Breast epithelium (tissue), 4 donors: Measurements from ENCODE around the gene SEMA4D. TPM values are rescaled to one million over a fixed set of nuclear protein-coding genes. Genes with fewer than 3 reads are reported as not detected.

Experiments used
- DNase-seq, 2 donors: peaks; one replicate each; pipeline ENCODE4 v3.0.0-alpha.2; 2019; ENCODE audit warnings: low spot score in 2 of 2
- H3K27ac ChIP-seq, 2 donors: fragments of 200-600 bp; sonication (generic) in 1 of 2; one replicate each; pipeline ENCODE4 v1.5.1; 2016 to 2019; ENCODE audit warnings: mild to moderate bottlenecking in 1 of 2
- H3K27me3 ChIP-seq, 2 donors: fragments of 200-600 bp; sonication (generic) in 1 of 2; one replicate each; pipeline versions ENCODE4 v1.5.1 to v1.6.0; 2017 to 2019; ENCODE audit warnings: control low read depth in 1 of 2, mild to moderate bottlenecking in 1 of 2
- H3K36me3 ChIP-seq: fragments of 200-600 bp; one replicate; pipeline ENCODE4 v1.5.1; 2019
- H3K4me1 ChIP-seq, 2 donors: fragments of 200-600 bp; sonication (generic); one replicate each; pipeline ENCODE4 v1.5.1; 2016 to 2019; ENCODE audit warnings: control low read depth in 1 of 2
- H3K4me3 ChIP-seq, 3 donors: fragments of 200-600 bp; sonication (generic); 1 replicate in 2 of 3; 2 replicates in 1 of 3; pipeline ENCODE4 v1.5.1; 2016 to 2019; ENCODE audit warnings: mild to moderate bottlenecking in 3 of 3, moderate library complexity in 2 of 3
- H3K9me3 ChIP-seq, 2 donors: fragments of 200-600 bp; sonication (generic) in 1 of 2; one replicate each; pipeline ENCODE4 v1.5.1; 2016 to 2019; ENCODE audit warnings: control low read depth in 1 of 2
- POLR2A ChIP-seq: fragments of 450-650 bp; IDR thresholded peaks from one replicate; pipeline ENCODE4 v1.6.1; 2016; ENCODE audit warnings: antibody characterized with exemption, mild to moderate bottlenecking, moderate library complexity
- POLR2AphosphoS5 ChIP-seq, 3 donors: sonication (generic); formaldehyde crosslinking; IDR thresholded peaks; one replicate each; pipeline ENCODE4 v1.6.1; 2017; ENCODE audit warnings: antibody characterized with exemption in 3 of 3
- intact Hi-C: fragments of 100-400 bp; cut with DNase I; formaldehyde crosslinking; loops from one replicate; pipeline ENCODE4 v1.15.1; 2023; ENCODE audit warnings: low total_unique reads
- total RNA-seq, 3 donors: library from RNA; depleted of rRNA; stranded (reverse); fragments of >200 nt; gene quantifications; one replicate each; pipeline ENCODE4 v1.1.0, GENCODE V29; 2016
- TF ChIP-seq, protein P1 (sequence below), 3 donors: fragments of 450-650 bp; IDR thresholded peaks; one replicate each; pipeline ENCODE4 v1.5.1; 2016 to 2017; ENCODE audit warnings: antibody characterized with exemption in 3 of 3, mild to moderate bottlenecking in 3 of 3, moderate library complexity in 3 of 3

SEMA4D gene
- total RNA-seq, 3 donors from 2014 or later, result 9.9 to 24.6 (median 16.1) TPM

GRCh38 chr9:89469003-89469402, 28.9 kb downstream of the SEMA4D start:
- no peak for DNase-seq
- TF ChIP-seq POLR2A (no peak), POLR2AphosphoS5 (IDR thresholded peaks at IDR 0.05) (no peak)
- TF ChIP-seq, protein P1, sequence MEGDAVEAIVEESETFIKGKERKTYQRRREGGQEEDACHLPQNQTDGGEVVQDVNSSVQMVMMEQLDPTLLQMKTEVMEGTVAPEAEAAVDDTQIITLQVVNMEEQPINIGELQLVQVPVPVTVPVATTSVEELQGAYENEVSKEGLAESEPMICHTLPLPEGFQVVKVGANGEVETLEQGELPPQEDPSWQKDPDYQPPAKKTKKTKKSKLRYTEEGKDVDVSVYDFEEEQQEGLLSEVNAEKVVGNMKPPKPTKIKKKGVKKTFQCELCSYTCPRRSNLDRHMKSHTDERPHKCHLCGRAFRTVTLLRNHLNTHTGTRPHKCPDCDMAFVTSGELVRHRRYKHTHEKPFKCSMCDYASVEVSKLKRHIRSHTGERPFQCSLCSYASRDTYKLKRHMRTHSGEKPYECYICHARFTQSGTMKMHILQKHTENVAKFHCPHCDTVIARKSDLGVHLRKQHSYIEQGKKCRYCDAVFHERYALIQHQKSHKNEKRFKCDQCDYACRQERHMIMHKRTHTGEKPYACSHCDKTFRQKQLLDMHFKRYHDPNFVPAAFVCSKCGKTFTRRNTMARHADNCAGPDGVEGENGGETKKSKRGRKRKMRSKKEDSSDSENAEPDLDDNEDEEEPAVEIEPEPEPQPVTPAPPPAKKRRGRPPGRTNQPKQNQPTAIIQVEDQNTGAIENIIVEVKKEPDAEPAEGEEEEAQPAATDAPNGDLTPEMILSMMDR (IDR thresholded peaks at IDR 0.05), result no peak
- Histone ChIP-seq H3K9me3 (no peaks in the 10 kb centered on the region), H3K4me1 (no peaks in the 10 kb centered on the region), H3K27me3 (no peaks in the 10 kb centered on the region), H3K4me3 (no peak overlapping the region), H3K36me3 (no peaks in the 10 kb centered on the region), H3K27ac (no peak overlapping the region)
- intact Hi-C loops, result loop anchor here (5.0 kb wide), 1 partner anchor 333 kb away; no protein-coding TSS in a partner anchor

DNA sequence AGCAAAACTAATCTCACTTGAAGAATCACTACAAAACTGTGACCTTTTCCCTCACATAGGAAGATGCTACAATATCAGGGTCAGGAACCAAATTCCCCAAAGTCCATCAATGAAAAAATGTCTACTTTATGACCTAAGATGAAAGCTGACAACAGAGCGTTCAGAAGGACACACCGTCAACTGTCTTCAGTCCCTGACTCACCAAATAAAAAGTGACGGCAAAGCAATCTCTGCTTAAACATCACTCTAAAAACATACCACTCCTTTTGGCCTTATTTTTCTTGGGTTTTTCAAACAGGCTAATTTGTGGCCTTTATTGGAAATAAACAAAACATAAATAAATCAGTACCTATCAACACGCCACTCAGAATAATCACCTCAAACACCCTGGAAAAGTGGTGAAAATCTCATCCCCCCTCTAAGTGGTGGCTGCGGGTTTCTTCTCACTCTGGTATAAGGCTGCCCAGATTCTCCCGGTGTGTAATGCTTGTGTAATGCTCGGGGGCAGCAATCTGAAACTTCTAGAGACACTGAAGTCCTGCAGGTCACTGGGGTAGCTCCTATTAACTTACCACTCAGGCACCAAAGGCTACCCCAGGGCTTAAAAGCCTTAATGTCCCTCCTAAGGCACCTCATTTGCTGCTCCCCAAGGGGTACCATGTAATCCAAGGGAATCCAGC, 29.5 kb downstream of the SEMA4D start:
- no peak overlapping the region for H3K27ac ChIP-seq
- no peak for DNase-seq
- TF ChIP-seq POLR2AphosphoS5 (IDR thresholded peaks at IDR 0.05) (no peak), POLR2A (no peak)
- TF ChIP-seq, protein P1 (IDR thresholded peaks at IDR 0.05), result no peak
- no peaks in the 10 kb centered on the region for H3K36me3 ChIP-seq
- H3K9me3 ChIP-seq, result no peaks in the 10 kb centered on the region
- intact Hi-C loops, result loop anchor here (5.0 kb wide), 1 partner anchor 334 kb away; no protein-coding TSS in a partner anchor
- no peaks in the 10 kb centered on the region for H3K4me1 ChIP-seq
- H3K4me3 ChIP-seq, result no peak overlapping the region
- H3K27me3 ChIP-seq, result no peaks in the 10 kb centered on the region

GRCh38 chr9:89467278-89467625, 30.7 kb downstream of the SEMA4D start:
- intact Hi-C loops, result loop anchor here (5.0 kb wide), 1 partner anchor 335 kb away; no protein-coding TSS in a partner anchor
- Histone ChIP-seq H3K27ac (no peak overlapping the region), H3K36me3 (no peaks in the 10 kb centered on the region), H3K27me3 (no peaks in the 10 kb centered on the region), H3K4me3 (no peak overlapping the region), H3K9me3 (no peaks in the 10 kb centered on the region), H3K4me1 (no peaks in the 10 kb centered on the region)
- DNase-seq, result no peak
- TF ChIP-seq POLR2AphosphoS5 (IDR thresholded peaks at IDR 0.05) (no peak), POLR2A (no peak)
- TF ChIP-seq, protein P1 (IDR thresholded peaks at IDR 0.05), result no peak

DNA sequence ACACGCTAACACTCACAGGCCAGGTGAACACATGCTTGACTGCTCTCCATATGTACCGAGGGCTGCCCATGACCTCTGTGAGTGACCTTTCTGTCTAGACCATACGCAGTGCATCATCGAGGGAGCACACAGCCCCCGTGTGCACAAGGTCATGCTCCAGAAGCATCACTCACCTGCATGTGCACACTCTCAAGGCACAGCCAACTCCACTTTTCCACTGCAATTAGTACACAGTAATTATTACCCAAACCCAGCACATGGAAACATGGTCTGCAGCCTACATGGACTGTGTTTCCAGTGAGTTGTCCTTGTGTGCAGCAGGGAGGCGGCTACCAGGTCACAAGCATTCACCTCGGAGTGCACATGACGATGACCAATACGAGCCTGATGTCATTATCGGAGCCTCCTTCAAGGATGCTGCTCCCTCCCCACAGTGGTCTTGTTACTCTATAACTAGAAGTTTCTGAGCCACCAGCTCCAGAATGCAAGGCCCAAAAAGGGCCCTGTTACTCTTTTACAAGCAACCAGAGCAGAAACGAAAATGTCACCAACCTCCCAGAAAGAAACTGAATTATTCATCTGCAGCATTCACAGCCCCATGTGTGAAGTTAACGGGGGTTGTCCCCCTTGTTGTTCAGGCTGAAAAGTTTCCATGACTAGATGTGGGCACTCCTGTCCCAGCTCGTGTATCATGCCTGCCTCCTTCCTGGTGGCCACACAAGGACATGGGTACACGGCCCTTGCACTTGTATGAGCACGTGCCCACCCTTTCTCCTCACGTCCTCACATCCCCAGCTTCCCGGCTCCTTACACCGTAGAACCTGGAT, 31.2 kb downstream of the SEMA4D start:
- intact Hi-C loops, result loop anchor here (5.0 kb wide), 1 partner anchor 336 kb away; no protein-coding TSS in a partner anchor
- TF ChIP-seq, protein P1 (IDR thresholded peaks at IDR 0.05), result no peak
- no peak for TF ChIP-seq POLR2AphosphoS5 (IDR thresholded peaks at IDR 0.05)
- TF ChIP-seq POLR2A, result no peak
- Histone ChIP-seq H3K36me3 (no peaks in the 10 kb centered on the region), H3K4me3 (no peak overlapping the region), H3K27me3 (no peaks in the 10 kb centered on the region), H3K9me3 (no peaks in the 10 kb centered on the region), H3K27ac (no peak overlapping the region), H3K4me1 (no peaks in the 10 kb centered on the region)
- DNase-seq, result no peak
